SK-N-SH (cell line): ENCODE results near the gene DNAH9. TPM values are rescaled to one million over a fixed set of nuclear protein-coding genes. Genes with fewer than 3 reads are reported as not detected.

Experiments
- CTCF ChIA-PET: fragments of 300-600, 350-600 bp; formaldehyde crosslinking; extraction: SDS; loops from one replicate; lab custom pipeline; 2021; lab: Yijun Ruan, JAX
- POLR2A ChIA-PET: fragments of 350-600 bp; sonication (Branson Sonifier 250); formaldehyde crosslinking; extraction: SDS; loops from one replicate; lab custom pipeline; 2020; ENCODE audit warnings: antibody characterized with exemption, inconsistent platforms; lab: Yijun Ruan, JAX
- DNase-seq: peaks from one replicate; pipeline ENCODE4 v3.0.0; 2012
- H2AFZ ChIP-seq: fragments of 200-600 bp; sonication (generic); 2 replicates; pipeline ENCODE4 v1.8.1; 2016; ENCODE audit warnings: antibody characterized with exemption, mild to moderate bottlenecking, low read depth
- H3F3A ChIP-seq: fragments of 200-600 bp; sonication (generic); replicated peaks from 2 replicates; pipeline ENCODE3; 2016; ENCODE audit warnings: antibody characterized with exemption, mild to moderate bottlenecking; ENCODE audit not compliant: insufficient read depth
- H3K27ac ChIP-seq, 2 experiments: fragments of 200-500 bp in 1 of 2; fragments of 200-600 bp in 1 of 2; sonication (Bioruptor generic) in 1 of 2; sonication (generic), shearing (Covaris generic) in 1 of 2; 2 replicates each; pipeline versions ENCODE4 v1.5.1 to v1.6.1; 2014 to 2016; ENCODE audit warnings: low read depth in 2 of 2, inconsistent platforms in 1 of 2, low read length in 1 of 2, mild to moderate bottlenecking in 1 of 2, mixed read lengths in 1 of 2
- H3K27me3 ChIP-seq: fragments of 200-600 bp; sonication (generic), shearing (Covaris generic); 2 replicates; pipeline ENCODE4 v1.6.1; 2016; ENCODE audit warnings: mixed run types; ENCODE audit not compliant: insufficient read depth
- H3K36me3 ChIP-seq, 2 experiments: fragments of 200-500 bp in 1 of 2; fragments of 200-600 bp in 1 of 2; sonication (Bioruptor generic) in 1 of 2; sonication (generic) in 1 of 2; replicated peaks in 1 of 2; 2 replicates each; pipeline versions ENCODE3 to v1.5.1; 2014 to 2016; ENCODE audit warnings: low read length in 1 of 2, mild to moderate bottlenecking in 1 of 2; ENCODE audit not compliant: insufficient read depth in 2 of 2, control insufficient read depth in 1 of 2
- H3K4me1 ChIP-seq, 2 experiments: fragments of 200-500 bp in 1 of 2; fragments of 200-600 bp in 1 of 2; sonication (Bioruptor generic) in 1 of 2; sonication (generic), shearing (Covaris generic) in 1 of 2; 2 replicates each; pipeline versions ENCODE4 v1.5.1 to v1.6.1; 2014 to 2016; ENCODE audit warnings: low read depth in 1 of 2, low read length in 1 of 2, mixed run types in 1 of 2; ENCODE audit not compliant: insufficient read depth in 2 of 2, control insufficient read depth in 1 of 2
- H3K4me2 ChIP-seq: fragments of 200-600 bp; sonication (generic), shearing (Covaris generic); 2 replicates; pipeline ENCODE4 v1.6.1; 2017; ENCODE audit warnings: mixed run types
- H3K4me3 ChIP-seq, 2 experiments: fragments of 200-500 bp in 1 of 2; fragments of 200-600 bp in 1 of 2; sonication (Bioruptor generic) in 1 of 2; sonication (generic), shearing (Covaris generic) in 1 of 2; 2 replicates each; pipeline versions ENCODE4 v1.5.1 to v1.8.1; 2014 to 2016; ENCODE audit warnings: low read depth in 2 of 2, inconsistent platforms in 1 of 2, low read length in 1 of 2, mild to moderate bottlenecking in 1 of 2, mixed read lengths in 1 of 2, moderate library complexity in 1 of 2
- H3K79me2 ChIP-seq: fragments of 200-600 bp; sonication (generic); 2 replicates; pipeline ENCODE4 v1.8.1; 2017; ENCODE audit warnings: mild to moderate bottlenecking; ENCODE audit not compliant: insufficient read depth
- H3K9ac ChIP-seq: fragments of 200-600 bp; sonication (generic); 2 replicates; pipeline ENCODE4 v1.6.1; 2017; ENCODE audit warnings: mixed run types
- H3K9me2 ChIP-seq: fragments of 200-600 bp; sonication (generic); 2 replicates; pipeline ENCODE4 v1.6.1; 2017; ENCODE audit warnings: mixed run types
- H3K9me3 ChIP-seq: fragments of 200-600 bp; sonication (generic); 2 replicates; pipeline ENCODE4 v1.6.1; 2017; ENCODE audit warnings: mixed run types, mild to moderate bottlenecking, moderate library complexity
- H4K20me1 ChIP-seq: fragments of 200-600 bp; sonication (generic); 2 replicates; pipeline ENCODE4 v1.6.1; 2017; ENCODE audit warnings: mild to moderate bottlenecking, mixed run types; ENCODE audit not compliant: insufficient read depth
- CHD2 ChIP-seq: fragments of 150-350 bp; IDR thresholded peaks from 2 replicates; pipeline ENCODE4 v1.6.1; 2018; ENCODE audit warnings: low read length; ENCODE audit not compliant: partially characterized antibody
- EZH2phosphoT487 ChIP-seq: fragments of 200-600 bp; sonication (generic); IDR thresholded peaks from 2 replicates; pipeline ENCODE4 v1.6.1; 2017; ENCODE audit warnings: low read depth, mixed run types, mild to moderate bottlenecking, antibody characterized with exemption, moderate library complexity, borderline replicate concordance
- FOSL2 ChIP-seq: IDR thresholded peaks from 2 replicates; pipeline ENCODE4 v1.4.0; 2012; ENCODE audit warnings: low read depth, mild to moderate bottlenecking, moderate library complexity, borderline replicate concordance
- FOXM1 ChIP-seq: IDR thresholded peaks from 2 replicates; pipeline ENCODE4 v1.4.0; 2012; ENCODE audit warnings: low read depth, mild to moderate bottlenecking
- GABPA ChIP-seq: IDR thresholded peaks from 2 replicates; pipeline ENCODE4 v1.4.0; 2012; ENCODE audit warnings: low read depth, mild to moderate bottlenecking
- GATA2 ChIP-seq: sonication (generic); formaldehyde crosslinking; IDR thresholded peaks from 2 replicates; pipeline ENCODE4 v1.5.0; 2020; ENCODE audit warnings: mild to moderate bottlenecking, missing genetic modification reagents
- MAX ChIP-seq: IDR thresholded peaks from 2 replicates; pipeline ENCODE4 v1.4.0; 2012; ENCODE audit warnings: low read depth
- MEF2A ChIP-seq: IDR thresholded peaks from 2 replicates; pipeline ENCODE4 v1.4.0; 2012; ENCODE audit warnings: low read depth, borderline replicate concordance
- MXI1 ChIP-seq: IDR thresholded peaks from 2 replicates; pipeline ENCODE4 v1.6.1; 2012; ENCODE audit warnings: mild to moderate bottlenecking, low read depth, low read length, improper control_type of control experiment
- RCOR1 ChIP-seq: fragments of 150-350 bp; IDR thresholded peaks from 2 replicates; pipeline ENCODE4 v1.6.1; 2017; ENCODE audit warnings: antibody characterized with exemption, low read length
- RFX5 ChIP-seq: IDR thresholded peaks from 2 replicates; pipeline ENCODE4 v1.6.1; 2012; ENCODE audit warnings: mild to moderate bottlenecking, improper control_type of control experiment, low read length
- SMC3 ChIP-seq: IDR thresholded peaks from 2 replicates; pipeline ENCODE4 v1.6.1; 2012; ENCODE audit warnings: low read depth, low read length, improper control_type of control experiment
- TAF1 ChIP-seq: IDR thresholded peaks from 2 replicates; pipeline ENCODE4 v1.6.1; 2012; ENCODE audit warnings: low read depth, mild to moderate bottlenecking, low read length, moderate library complexity, borderline replicate concordance
- TCF12 ChIP-seq: IDR thresholded peaks from 2 replicates; pipeline ENCODE4 v1.4.0; 2012
- ZBTB33 ChIP-seq: IDR thresholded peaks from 2 replicates; pipeline ENCODE4 v1.4.0; 2012; ENCODE audit warnings: low read depth, borderline replicate concordance
- WGBS: methylation state at CpG from one replicate; pipeline ENCODE4 v1.1.6; 2017; ENCODE audit warnings: low lambda C conversion rate; 5-methylcytosine and 5-hydroxymethylcytosine counted together
- polyA plus RNA-seq, 3 experiments: library from polyadenylated mRNA; depleted of rRNA; stranded (reverse); fragments of >200 nt; gene quantifications; 2 replicates each; pipeline ENCODE4 v1.2.3, GENCODE V29; 2012
- TF ChIP-seq, protein P1 (sequence below): fragments of 150-350 bp; IDR thresholded peaks from 2 replicates; pipeline ENCODE4 v1.6.1; 2016; ENCODE audit warnings: mild to moderate bottlenecking, low read depth, low read length

The DNAH9 gene
- polyA plus RNA-seq, 1 of the 3 experiments (the other 2 are of a cell fraction), result not detected

DNA sequence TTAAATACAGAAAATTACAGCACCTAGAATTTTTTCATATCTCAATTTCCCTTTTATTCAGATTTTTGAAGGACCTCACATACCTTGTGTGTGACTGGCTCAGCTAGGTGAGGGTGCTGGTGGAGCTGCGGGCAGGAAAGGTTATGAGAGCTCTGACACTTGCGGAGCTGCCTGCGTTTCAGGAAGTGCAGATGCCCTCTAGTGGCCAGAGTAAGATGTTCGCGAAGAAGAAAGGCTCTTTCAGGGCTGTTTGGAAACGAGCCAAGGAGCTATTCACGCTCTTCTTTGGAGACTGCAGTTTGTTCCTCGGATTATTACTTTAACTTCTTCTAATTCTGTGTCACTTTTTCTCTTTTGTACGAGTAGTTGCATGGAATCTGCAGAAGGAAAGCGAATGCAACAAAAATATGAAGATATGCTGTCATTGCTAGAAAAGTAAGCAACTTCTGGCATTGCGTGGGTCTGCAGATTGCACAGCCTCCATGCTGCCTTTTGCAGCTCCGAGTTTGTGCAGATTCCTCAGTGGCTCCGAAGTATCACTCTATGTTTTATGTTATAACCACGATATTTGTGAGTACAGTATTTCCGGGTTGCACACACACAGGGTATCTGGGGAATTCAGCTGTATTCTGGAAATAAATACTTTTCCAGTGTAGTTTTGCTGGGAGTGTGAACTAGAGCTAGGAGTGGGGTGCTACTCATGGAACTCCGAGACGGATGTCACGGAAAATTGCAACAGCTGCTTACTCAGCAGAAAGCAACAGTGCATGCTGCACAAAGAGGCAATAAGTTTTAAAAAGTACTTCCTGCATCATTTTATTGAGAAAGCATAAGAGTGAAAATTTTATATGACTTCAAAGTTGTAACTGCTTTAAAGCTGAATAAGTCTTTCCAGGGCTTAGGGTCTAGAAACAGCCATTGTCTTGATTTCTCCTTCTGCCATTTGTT, 46.3 kb downstream of the DNAH9 start (continued):
- TF ChIP-seq ZBTB33 (no peak), FOXM1 (no peak), EZH2phosphoT487 (no peak), GATA2 (CRISPR knock-in tag) (no peak), RFX5 (no peak), MAX (no peak), FOSL2 (no peak), TAF1 (no peak), TCF12 (no peak)

GRCh38 chr17:11645426-11645825, 47.2 kb downstream of the DNAH9 start:
- POLR2A ChIA-PET, result no interaction called here
- Histone ChIP-seq H3K4me3 (no peak overlapping the region), H3F3A (no peaks in the 10 kb centered on the region), H2AFZ (no peak overlapping the region), H3K9me3 (no peaks in the 10 kb centered on the region; the same call in 1 of the 2 replicates), H4K20me1 (no peaks in the 10 kb centered on the region), H3K9ac (no peak overlapping the region), H3K27ac (no peak overlapping the region), H3K36me3 (no peaks in the 10 kb centered on the region), H3K4me2 (no peak overlapping the region), H3K79me2 (no peaks in the 10 kb centered on the region), H3K9me2 (no peaks in the 10 kb centered on the region), H3K4me1 (peaks cover 0 to 2% of the 10 kb centered on the region in 2 experiments; a peak in 1 of 4 replicates), H3K27me3 (no peaks in the 10 kb centered on the region)
- no peak for DNase-seq
- WGBS, result 38% methylated on average over 2 of the region's 2 CpGs
- no peak for TF ChIP-seq MXI1
- no peak for TF ChIP-seq MEF2A
- no peak for TF ChIP-seq SMC3
- TF ChIP-seq CHD2, result no peak
- TF ChIP-seq RCOR1, result no peak
- TF ChIP-seq, protein P1, sequence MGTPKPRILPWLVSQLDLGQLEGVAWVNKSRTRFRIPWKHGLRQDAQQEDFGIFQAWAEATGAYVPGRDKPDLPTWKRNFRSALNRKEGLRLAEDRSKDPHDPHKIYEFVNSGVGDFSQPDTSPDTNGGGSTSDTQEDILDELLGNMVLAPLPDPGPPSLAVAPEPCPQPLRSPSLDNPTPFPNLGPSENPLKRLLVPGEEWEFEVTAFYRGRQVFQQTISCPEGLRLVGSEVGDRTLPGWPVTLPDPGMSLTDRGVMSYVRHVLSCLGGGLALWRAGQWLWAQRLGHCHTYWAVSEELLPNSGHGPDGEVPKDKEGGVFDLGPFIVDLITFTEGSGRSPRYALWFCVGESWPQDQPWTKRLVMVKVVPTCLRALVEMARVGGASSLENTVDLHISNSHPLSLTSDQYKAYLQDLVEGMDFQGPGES, result no peak
- no peak for TF ChIP-seq GABPA
- CTCF ChIA-PET, result interaction anchor here (0.6 to 3.1 kb wide), 19 partner anchors 10 to 769 kb away, joined by 3 to 22 read pairs (median 6); no protein-coding TSS in a partner anchor
